ENCODE results near the gene GNB4. TPM values are rescaled to one million over a fixed set of nuclear protein-coding genes. Genes with fewer than 3 reads are reported as not detected.

The GNB4 gene
- total RNA-seq, 2 donors from 2014 or later: 11.9 to 13.8 TPM

DNA sequence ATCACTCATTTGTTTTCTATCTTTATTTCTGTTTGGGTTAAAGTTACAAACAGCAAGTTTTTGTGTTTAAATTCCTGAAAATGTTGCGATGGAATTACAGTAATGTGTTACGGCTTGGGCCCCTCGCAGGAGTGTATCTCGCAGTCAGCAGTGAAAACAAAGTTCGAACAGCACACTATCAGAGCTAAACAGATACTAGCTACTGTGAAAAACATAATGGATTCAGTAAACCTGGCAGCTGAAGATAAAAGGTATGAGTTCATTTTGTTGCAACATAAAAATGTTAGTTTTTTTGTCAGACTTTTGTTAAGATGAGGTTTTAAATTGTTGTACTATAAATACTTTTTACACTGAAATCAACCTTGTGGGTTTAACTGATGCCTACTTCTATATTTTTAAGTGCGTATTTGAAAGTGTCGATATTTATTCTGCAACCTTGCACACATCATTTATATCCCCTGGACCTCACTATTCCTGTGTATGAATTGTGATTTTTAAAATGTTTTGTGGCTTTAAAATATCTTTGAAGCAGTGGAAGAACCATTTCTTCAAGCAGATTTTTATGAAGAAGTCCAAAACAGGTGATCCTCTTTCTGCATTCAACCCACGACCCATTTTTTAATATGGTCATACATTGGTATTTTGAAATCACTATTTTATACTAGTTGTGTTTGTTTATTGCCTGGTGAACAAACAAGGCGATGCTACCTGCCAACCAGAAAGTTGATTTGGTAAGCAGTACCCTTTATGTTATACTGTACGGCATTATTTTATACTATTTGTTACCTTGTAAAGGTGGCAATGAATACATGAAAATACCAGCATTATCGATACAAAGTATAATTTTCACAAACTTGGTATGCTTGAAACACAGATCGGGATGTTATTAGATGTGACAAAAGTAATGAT, 75.9 kb downstream of the GNB4 start:
- H3K4me1 ChIP-seq (ENCODE audit: control insufficient read depth, insufficient read depth, low read length): no peaks in the 10 kb centered on the region
- H3K27ac Mint-ChIP-seq: no peak overlapping the region
- TF ChIP-seq, protein P1, sequence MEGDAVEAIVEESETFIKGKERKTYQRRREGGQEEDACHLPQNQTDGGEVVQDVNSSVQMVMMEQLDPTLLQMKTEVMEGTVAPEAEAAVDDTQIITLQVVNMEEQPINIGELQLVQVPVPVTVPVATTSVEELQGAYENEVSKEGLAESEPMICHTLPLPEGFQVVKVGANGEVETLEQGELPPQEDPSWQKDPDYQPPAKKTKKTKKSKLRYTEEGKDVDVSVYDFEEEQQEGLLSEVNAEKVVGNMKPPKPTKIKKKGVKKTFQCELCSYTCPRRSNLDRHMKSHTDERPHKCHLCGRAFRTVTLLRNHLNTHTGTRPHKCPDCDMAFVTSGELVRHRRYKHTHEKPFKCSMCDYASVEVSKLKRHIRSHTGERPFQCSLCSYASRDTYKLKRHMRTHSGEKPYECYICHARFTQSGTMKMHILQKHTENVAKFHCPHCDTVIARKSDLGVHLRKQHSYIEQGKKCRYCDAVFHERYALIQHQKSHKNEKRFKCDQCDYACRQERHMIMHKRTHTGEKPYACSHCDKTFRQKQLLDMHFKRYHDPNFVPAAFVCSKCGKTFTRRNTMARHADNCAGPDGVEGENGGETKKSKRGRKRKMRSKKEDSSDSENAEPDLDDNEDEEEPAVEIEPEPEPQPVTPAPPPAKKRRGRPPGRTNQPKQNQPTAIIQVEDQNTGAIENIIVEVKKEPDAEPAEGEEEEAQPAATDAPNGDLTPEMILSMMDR (conservative IDR thresholded peaks at IDR 0.05): no peak
- no peaks in the 10 kb centered on the region for H3K9me3 ChIP-seq (ENCODE audit: control insufficient read depth, low read length)
- no peak overlapping the region for H3K9ac ChIP-seq (ENCODE audit: extremely low read depth, low read length, poor library complexity, severe bottlenecking)
- H3K36me3 ChIP-seq (ENCODE audit: control insufficient read depth, insufficient read depth, low read length): peaks cover 38% of the 10 kb centered on the region
- DNase-seq: no peak
- no peak overlapping the region for H3K27ac ChIP-seq (ENCODE audit: low read depth, low read length)
- H3K36me3 Mint-ChIP-seq (ENCODE audit: low read depth): peaks cover 35% of the 10 kb centered on the region
- no peak overlapping the region for H3K4me3 Mint-ChIP-seq
- no peaks in the 10 kb centered on the region for H3K27me3 Mint-ChIP-seq (ENCODE audit: insufficient read depth)
- 92 to 93% methylated on average over 6 to 12 of the region's 12 CpGs for WGBS, 2 experiments (ENCODE audit: insufficient coverage in 1 of 2, insufficient read length in 1 of 2)
- H3K4me1 Mint-ChIP-seq: no peaks in the 10 kb centered on the region
- no peaks in the 10 kb centered on the region for H3K27me3 ChIP-seq (ENCODE audit: control insufficient read depth, insufficient read depth, low read length, poor library complexity, severe bottlenecking)
- no peaks in the 10 kb centered on the region for H3K9me3 Mint-ChIP-seq
- no peak overlapping the region for H3K4me3 ChIP-seq (ENCODE audit: low read length)

DNA sequence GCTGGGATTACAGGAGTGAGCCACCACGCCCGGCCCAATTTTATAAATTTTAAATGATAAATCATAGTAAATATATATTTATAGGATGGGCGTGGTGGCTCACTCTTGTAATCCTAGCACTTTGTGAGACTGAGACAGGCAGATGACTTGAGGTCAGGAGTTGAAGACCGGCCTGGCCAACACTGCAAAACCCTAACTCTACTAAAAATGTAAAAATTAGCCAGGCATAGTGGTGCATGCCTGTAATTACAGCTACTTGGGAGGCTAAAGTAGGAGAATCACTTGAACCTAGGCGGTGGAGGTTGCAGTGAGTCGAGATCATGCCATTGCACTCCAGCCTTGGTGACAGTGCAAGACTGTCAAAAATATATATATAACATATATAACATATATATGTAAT, 77.3 kb downstream of the GNB4 start:
- Mint-ChIP-seq H3K4me3 (no peak overlapping the region), H3K27me3 (ENCODE audit: insufficient read depth) (no peaks in the 10 kb centered on the region), H3K36me3 (ENCODE audit: low read depth) (peaks cover 27% of the 10 kb centered on the region), H3K27ac (no peak overlapping the region), H3K9me3 (no peaks in the 10 kb centered on the region), H3K4me1 (no peaks in the 10 kb centered on the region)
- peaks cover 29% of the 10 kb centered on the region for H3K36me3 ChIP-seq (ENCODE audit: control insufficient read depth, insufficient read depth, low read length)
- DNase-seq: no peak
- no peak overlapping the region for H3K27ac ChIP-seq (ENCODE audit: low read depth, low read length)
- 96 to 100% methylated on average over 1 to 3 of the region's 6 CpGs for WGBS, 2 experiments (ENCODE audit: insufficient coverage in 1 of 2, insufficient read length in 1 of 2)
- H3K9me3 ChIP-seq (ENCODE audit: control insufficient read depth, low read length): no peaks in the 10 kb centered on the region
- TF ChIP-seq, protein P1 (conservative IDR thresholded peaks at IDR 0.05): peak; percentile 54
- H3K4me3 ChIP-seq (ENCODE audit: low read length): no peak overlapping the region
- no peaks in the 10 kb centered on the region for H3K27me3 ChIP-seq (ENCODE audit: control insufficient read depth, insufficient read depth, low read length, poor library complexity, severe bottlenecking)
- H3K9ac ChIP-seq (ENCODE audit: extremely low read depth, low read length, poor library complexity, severe bottlenecking): no peak overlapping the region
- H3K4me1 ChIP-seq (ENCODE audit: control insufficient read depth, insufficient read depth, low read length): no peaks in the 10 kb centered on the region

DNA sequence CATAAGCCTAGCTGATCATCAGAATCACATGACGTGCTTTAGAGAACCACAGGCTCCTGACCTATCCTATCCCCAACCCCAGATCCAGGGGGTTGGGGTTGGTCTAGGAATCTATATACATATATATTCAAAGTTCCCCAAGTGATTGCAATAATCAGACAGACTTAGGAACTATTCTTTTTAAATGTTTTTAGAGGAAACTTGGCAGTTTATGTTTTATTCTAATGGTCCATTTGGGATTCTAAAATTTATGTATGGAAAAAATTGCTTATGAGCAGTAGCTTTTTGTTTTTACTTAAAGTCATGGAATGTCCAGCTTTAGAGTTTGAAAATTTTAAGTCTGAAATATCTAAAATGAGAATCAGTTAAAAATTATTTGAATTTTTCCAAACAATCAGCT, 81.6 kb downstream of the GNB4 start:
- Mint-ChIP-seq H3K9me3 (no peaks in the 10 kb centered on the region), H3K27me3 (ENCODE audit: insufficient read depth) (no peaks in the 10 kb centered on the region), H3K27ac (no peak overlapping the region), H3K4me3 (no peak overlapping the region), H3K36me3 (ENCODE audit: low read depth) (peaks cover 34% of the 10 kb centered on the region), H3K4me1 (no peaks in the 10 kb centered on the region)
- Histone ChIP-seq H3K36me3 (ENCODE audit: control insufficient read depth, insufficient read depth, low read length) (peaks cover 34% of the 10 kb centered on the region), H3K27ac (ENCODE audit: low read depth, low read length) (no peak overlapping the region), H3K9ac (ENCODE audit: extremely low read depth, low read length, poor library complexity, severe bottlenecking) (no peak overlapping the region), H3K4me1 (ENCODE audit: control insufficient read depth, insufficient read depth, low read length) (no peaks in the 10 kb centered on the region), H3K9me3 (ENCODE audit: control insufficient read depth, low read length) (no peaks in the 10 kb centered on the region), H3K4me3 (ENCODE audit: low read length) (no peak overlapping the region), H3K27me3 (ENCODE audit: control insufficient read depth, insufficient read depth, low read length, poor library complexity, severe bottlenecking) (no peaks in the 10 kb centered on the region)
- TF ChIP-seq, protein P1 (conservative IDR thresholded peaks at IDR 0.05): no peak
- whole genome bisulfite sequencing, 2 experiments (ENCODE audit: insufficient coverage in 1 of 2, insufficient read length in 1 of 2): no CpG with 5 or more reads among the region's 1 CpG
- no peak for DNase-seq
